ENCODE results near the gene DDX59. TPM values are rescaled to one million over a fixed set of nuclear protein-coding genes. Genes with fewer than 3 reads are reported as not detected.

The DDX59 gene
- total RNA-seq, 1 donor from 2014 or later = 25.3 TPM

DNA sequence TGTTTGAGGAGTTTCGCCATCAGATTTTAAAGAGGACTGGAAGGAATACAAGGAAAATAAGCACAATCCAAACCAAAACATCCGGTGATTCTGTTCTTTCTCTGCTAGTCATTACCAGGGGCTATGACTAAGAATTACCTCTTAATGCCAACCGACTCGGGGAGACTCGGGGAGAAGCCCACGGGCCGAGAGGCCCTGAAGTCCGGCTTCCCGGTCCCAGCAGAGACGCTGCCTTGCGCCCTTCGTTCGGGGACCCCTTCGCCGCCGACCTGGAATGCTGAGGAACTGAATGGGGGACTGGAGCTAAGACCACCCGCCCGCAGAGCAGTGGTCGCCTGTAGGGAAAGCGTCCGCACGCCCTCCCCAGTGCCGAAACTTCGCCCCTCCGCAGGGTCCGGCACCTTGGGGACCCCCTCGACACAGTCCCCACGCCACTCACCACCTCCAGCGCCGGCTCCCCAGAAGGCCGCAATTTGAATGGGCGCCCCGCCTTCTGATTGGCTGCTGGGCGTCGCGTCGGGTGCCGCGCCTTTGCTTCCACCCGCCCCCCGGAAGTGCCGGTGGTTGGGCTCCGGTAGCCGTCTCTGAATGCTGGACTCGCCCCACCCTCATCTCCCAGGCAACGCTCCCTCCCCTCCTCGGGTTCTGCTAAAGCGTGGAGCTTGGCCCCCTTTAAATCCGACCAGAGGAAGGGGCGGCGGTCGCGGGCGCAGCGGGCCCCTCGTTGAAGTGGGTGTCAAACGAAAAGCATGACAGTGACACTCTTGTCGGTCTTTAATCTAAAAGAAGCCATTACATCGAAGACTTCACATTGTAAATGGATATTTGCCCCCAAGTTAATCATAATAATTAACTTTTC lies 49.2 kb downstream of the DDX59 start, which contains the start of gene KIF14:
KIF14 (minus strand) TSS at position 479 of the 859 bp plus-strand sequence. CDS start 2,028 bp downstream, outside the sequence.
- peak; percentile 82 to 87 for DNase-seq (ENCODE audit: low spot score in 2 of 2, unreplicated experiment in 2 of 2)
- no peaks in the 10 kb centered on the region for H3K9me3 Mint-ChIP-seq
- peak within 1 kb of the TSS; percentile 93 for H3K27ac Mint-ChIP-seq
- TF ChIP-seq, protein P1, sequence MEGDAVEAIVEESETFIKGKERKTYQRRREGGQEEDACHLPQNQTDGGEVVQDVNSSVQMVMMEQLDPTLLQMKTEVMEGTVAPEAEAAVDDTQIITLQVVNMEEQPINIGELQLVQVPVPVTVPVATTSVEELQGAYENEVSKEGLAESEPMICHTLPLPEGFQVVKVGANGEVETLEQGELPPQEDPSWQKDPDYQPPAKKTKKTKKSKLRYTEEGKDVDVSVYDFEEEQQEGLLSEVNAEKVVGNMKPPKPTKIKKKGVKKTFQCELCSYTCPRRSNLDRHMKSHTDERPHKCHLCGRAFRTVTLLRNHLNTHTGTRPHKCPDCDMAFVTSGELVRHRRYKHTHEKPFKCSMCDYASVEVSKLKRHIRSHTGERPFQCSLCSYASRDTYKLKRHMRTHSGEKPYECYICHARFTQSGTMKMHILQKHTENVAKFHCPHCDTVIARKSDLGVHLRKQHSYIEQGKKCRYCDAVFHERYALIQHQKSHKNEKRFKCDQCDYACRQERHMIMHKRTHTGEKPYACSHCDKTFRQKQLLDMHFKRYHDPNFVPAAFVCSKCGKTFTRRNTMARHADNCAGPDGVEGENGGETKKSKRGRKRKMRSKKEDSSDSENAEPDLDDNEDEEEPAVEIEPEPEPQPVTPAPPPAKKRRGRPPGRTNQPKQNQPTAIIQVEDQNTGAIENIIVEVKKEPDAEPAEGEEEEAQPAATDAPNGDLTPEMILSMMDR (IDR thresholded peaks at IDR 0.05; ENCODE audit: unreplicated experiment) = no peak
- H3K36me3 Mint-ChIP-seq = no peaks in the 10 kb centered on the region
- peaks cover 16% of the 10 kb centered on the region for H3K4me1 Mint-ChIP-seq
- H3K27me3 Mint-ChIP-seq (ENCODE audit: low read depth) = no peaks in the 10 kb centered on the region
- peak within 1 kb of the TSS; percentile 94 for H3K4me3 Mint-ChIP-seq

GRCh38 chr1:200619894-200620272 lies 49.8 kb downstream of the DDX59 start:
- TF ChIP-seq, protein P1 (IDR thresholded peaks at IDR 0.05; ENCODE audit: unreplicated experiment) = no peak
- H3K27me3 Mint-ChIP-seq (ENCODE audit: low read depth) = no peaks in the 10 kb centered on the region
- DNase-seq (ENCODE audit: low spot score in 2 of 2, unreplicated experiment in 2 of 2) = no peak
- H3K4me3 Mint-ChIP-seq = peak overlapping the region; percentile 94
- H3K36me3 Mint-ChIP-seq = no peaks in the 10 kb centered on the region
- no peaks in the 10 kb centered on the region for H3K9me3 Mint-ChIP-seq
- peak overlapping the region; percentile 93 for H3K27ac Mint-ChIP-seq
- peaks cover 10% of the 10 kb centered on the region for H3K4me1 Mint-ChIP-seq

DNA sequence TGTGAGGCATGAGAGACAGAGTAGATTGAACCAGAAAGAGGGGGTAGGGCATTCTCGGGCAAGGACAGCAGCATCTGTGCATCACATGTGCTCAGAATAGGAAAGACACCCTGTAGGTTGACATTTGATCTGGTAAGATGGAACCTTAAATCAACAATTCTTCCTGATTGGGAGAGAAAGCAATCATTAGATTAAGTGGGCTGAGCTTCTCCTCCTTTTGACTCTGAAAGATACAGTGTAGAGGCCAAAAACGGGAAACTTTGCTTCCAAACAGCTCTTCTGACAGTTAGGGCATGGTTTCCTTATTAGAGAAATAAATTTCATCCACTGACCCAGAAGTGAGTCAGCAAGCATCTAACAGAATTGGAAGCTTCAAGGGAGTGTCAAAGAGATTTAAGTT lies 58.9 kb downstream of the DDX59 start:
- Mint-ChIP-seq H3K4me1 (no peaks in the 10 kb centered on the region), H3K4me3 (no peak overlapping the region), H3K9me3 (no peaks in the 10 kb centered on the region), H3K27ac (no peak overlapping the region), H3K27me3 (ENCODE audit: low read depth) (no peaks in the 10 kb centered on the region), H3K36me3 (peaks cover 16% of the 10 kb centered on the region)
- DNase-seq (ENCODE audit: low spot score in 2 of 2, unreplicated experiment in 2 of 2) = no peak
- TF ChIP-seq, protein P1 (IDR thresholded peaks at IDR 0.05; ENCODE audit: unreplicated experiment) = no peak

GRCh38 chr1:200602632-200603031 lies 67.1 kb downstream of the DDX59 start:
- DNase-seq (ENCODE audit: low spot score in 2 of 2, unreplicated experiment in 2 of 2) = no peak
- H3K4me1 Mint-ChIP-seq = no peaks in the 10 kb centered on the region
- H3K9me3 Mint-ChIP-seq = peaks cover 3% of the 10 kb centered on the region
- TF ChIP-seq, protein P1 (IDR thresholded peaks at IDR 0.05; ENCODE audit: unreplicated experiment) = no peak
- no peaks in the 10 kb centered on the region for H3K27me3 Mint-ChIP-seq (ENCODE audit: low read depth)
- peaks cover 17% of the 10 kb centered on the region for H3K36me3 Mint-ChIP-seq
- no peak overlapping the region for H3K27ac Mint-ChIP-seq
- H3K4me3 Mint-ChIP-seq = no peak overlapping the region

Other genes with a start within 250 kb of the DDX59 start
- 5.1 to 5.7 TPM (median 5.5 TPM) in 3 replicates for gene KIF14, start 49.2 kb downstream of the DDX59 start, total RNA-seq
- gene CAMSAP2, start 69.0 kb upstream of the DDX59 start, total RNA-seq = 47.9 to 48.2 TPM (median 48.2 TPM) in 3 replicates
- 0.25 TPM in 1 of 3 replicates, not detected in the others for gene GPR25, start 203.1 kb upstream of the DDX59 start, total RNA-seq
- gene INAVA, start 225.0 kb upstream of the DDX59 start, total RNA-seq = 34.6 to 36.6 TPM (median 35.7 TPM) in 3 replicates